Measurements from ENCODE around the gene C10orf62. TPM values are rescaled to one million over a fixed set of nuclear protein-coding genes. Genes with fewer than 3 reads are reported as not detected.

The C10orf62 gene
- total and polyA plus RNA-seq, 9 of the 15 experiments (the other 6 are each of a cell fraction or from before 2014, with no cell fraction given) = not detected

DNA sequence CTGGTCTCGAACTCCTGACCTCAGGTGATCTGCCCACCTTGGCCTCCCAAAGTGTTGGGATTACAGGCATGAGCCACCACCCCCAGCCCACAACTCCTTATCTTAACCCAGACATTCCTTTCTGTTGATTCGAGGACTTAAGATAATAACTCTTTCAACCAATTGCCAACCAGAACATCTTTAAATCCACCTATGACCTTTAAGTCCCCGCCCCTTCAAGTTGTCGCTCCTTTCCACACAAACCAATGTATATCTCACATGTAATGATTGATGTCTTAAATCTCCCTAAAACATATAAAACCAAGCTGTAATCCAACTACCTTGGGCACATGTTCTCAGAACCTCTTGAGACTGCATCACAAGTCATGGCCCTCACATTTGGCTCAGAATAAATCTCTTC, 24.7 kb upstream of the C10orf62 start (continued):
- no peak for TF ChIP-seq ELK1 (CRISPR knock-in tag; IDR thresholded peaks at IDR 0.05)
- no peak for TF ChIP-seq BRD4 (IDR thresholded peaks at IDR 0.05)
- TF ChIP-seq HNRNPUL1 (IDR thresholded peaks at IDR 0.05; ENCODE audit: low read length) = no peak
- no peak for TF ChIP-seq KDM2B (CRISPR knock-in tag; IDR thresholded peaks at IDR 0.05)
- TF ChIP-seq ARID1B (IDR thresholded peaks at IDR 0.05) = 0 out of 2 replicates have a peak, but pooled peaks have one; percentile 20
- no peak for TF ChIP-seq ESRRA (IDR thresholded peaks at IDR 0.05; ENCODE audit: borderline replicate concordance, low read depth)
- no peak for TF ChIP-seq PRMT5 (CRISPR knock-in tag; IDR thresholded peaks at IDR 0.05)
- TF ChIP-seq CBFA2T3 (IDR thresholded peaks at IDR 0.05) = peak; percentile 26; the same call in 1 of the 2 replicates
- no peak for TF ChIP-seq ZNF12 (CRISPR knock-in tag; IDR thresholded peaks at IDR 0.05)
- TF ChIP-seq CEBPG (CRISPR knock-in tag; IDR thresholded peaks at IDR 0.05) = no peak
- TF ChIP-seq CEBPG (tag; conservative IDR thresholded peaks at IDR 0.05 in 1 of 2, IDR thresholded peaks at IDR 0.05 in 1 of 2) = no peak
- peak; percentile 13; the same call in 1 of the 2 replicates for TF ChIP-seq TAL1 (IDR thresholded peaks at IDR 0.05)
- TF ChIP-seq PKNOX1 (IDR thresholded peaks at IDR 0.05) = peak; percentile 86
- TF ChIP-seq FOXK2 (conservative IDR thresholded peaks at IDR 0.05 in 1 of 2, IDR thresholded peaks at IDR 0.05 in 1 of 2; ENCODE audit: low read depth in 2 of 2) = no peak
- TF ChIP-seq ZBTB33 (CRISPR knock-in tag; IDR thresholded peaks at IDR 0.05) = no peak
- TF ChIP-seq POLR2H (tag; IDR thresholded peaks at IDR 0.05; ENCODE audit: low read depth) = no peak

Measured in K562 (cell line).